NCI-H1694 treated with DMSO at 0.1 percent for 48 hours (cell line): ENCODE measurements around the gene MTTP.

Source experiments
- DNase-seq: peaks from one replicate; lab custom pipeline; 2025; lab: John Stamatoyannopoulos, UW

MTTP gene

GRCh38 chr4:99593781-99594641 lies 19.4 kb downstream of the MTTP start:
- DNase-seq, result no peak

- DNase-seq, result no peak
Measured at GRCh38 chr4:99594818-99595217, 20.2 kb downstream of the MTTP start.

DNA sequence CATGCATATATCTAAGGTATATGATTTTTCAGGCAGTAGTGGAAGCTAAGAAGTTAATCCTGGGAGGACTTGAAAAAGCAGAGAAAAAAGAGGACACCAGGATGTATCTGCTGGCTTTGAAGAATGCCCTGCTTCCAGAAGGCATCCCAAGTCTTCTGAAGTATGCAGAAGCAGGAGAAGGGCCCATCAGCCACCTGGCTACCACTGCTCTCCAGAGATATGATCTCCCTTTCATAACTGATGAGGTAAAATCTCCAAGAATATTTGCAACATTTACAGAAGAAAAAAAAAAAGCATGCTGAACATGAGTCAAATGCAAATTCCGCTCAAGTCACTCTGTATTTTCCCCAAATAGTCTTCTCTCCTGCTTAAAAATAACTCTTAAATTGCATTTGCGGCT lies 32.1 kb downstream of the MTTP start:
- no peak for DNase-seq

DNA sequence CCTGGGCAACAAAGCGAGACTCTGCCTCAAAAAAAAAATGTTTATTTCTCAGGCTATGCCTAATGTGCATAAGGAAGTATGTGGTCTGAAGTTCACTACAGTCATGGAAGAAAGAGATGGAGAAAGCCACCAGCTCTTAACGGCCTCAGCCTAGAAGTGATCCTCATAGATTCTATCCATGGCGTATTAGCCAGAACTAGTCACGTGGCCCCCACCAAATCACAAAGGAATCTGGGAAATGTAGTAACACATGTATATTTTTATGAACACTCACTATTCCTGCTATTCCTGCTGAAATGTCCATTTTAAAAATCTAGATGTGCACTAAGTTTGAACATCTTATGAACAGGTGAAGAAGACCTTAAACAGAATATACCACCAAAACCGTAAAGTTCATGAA lies 33.8 kb downstream of the MTTP start:
- no peak for DNase-seq

DNA sequence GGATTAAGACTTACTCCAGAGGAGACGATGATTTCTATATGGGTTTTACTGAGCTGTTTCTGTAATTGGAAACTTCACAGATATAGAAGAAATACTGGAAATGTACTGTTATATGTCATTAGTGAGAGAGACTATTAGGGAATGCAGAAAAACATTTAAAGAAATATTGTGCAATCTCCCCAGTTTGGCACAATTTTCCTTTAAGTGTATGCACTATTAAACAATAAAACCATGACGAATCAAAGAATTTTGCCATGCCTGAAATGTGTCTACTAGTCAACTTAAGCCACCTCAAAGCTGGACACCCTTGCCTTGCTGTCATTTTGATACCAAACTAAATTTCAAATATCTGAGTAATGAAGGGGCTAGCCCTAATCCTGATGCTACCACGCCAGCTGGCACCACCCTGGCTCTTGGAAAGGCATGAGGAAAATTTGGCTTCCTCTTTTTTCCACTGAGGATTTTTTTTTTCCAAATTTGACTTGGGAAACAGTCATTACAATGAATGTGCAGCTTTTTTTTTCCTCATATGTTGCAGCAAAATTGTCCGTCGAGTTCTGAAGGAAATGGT lies 36.1 kb downstream of the MTTP start:
- DNase-seq, result no peak

- no peak for DNase-seq
Measured at GRCh38 chr4:99612281-99612680, 37.7 kb downstream of the MTTP start.

- no peak for DNase-seq
Measured at GRCh38 chr4:99612704-99613103, 38.1 kb downstream of the MTTP start.

- no peak for DNase-seq
Measured at GRCh38 chr4:99614491-99614890, 39.9 kb downstream of the MTTP start.

DNA sequence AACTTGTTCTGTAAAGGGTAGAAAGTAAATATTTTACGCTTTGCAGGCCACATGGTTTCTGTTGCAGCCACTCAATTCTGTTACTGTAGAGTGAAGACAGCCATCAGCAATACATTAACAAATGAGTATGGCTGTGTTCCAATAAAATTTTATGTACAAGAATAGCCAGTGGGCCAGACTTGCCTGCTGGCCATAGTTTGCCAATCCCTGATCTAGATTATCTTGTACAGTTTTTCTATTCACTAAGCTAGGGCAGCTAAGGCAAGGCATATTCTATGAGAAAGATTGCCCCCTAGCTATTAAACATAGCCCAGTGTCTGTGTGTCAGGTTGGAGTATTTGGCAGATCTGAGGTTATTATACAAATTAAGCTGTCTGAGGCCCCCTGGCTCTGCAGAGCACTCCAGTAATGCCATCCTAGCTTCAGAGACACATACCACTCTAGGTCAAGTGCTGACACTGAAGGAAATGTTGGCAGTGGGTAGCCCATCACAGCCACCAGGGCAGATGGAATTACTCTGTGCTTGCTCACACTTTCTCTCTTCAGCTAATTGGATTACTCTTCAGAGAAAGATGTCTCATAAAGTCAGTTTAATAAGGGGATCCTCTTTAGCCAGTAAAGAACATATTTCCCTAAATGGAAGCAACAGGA lies 40.7 kb downstream of the MTTP start:
- DNase-seq, result no peak

DNA sequence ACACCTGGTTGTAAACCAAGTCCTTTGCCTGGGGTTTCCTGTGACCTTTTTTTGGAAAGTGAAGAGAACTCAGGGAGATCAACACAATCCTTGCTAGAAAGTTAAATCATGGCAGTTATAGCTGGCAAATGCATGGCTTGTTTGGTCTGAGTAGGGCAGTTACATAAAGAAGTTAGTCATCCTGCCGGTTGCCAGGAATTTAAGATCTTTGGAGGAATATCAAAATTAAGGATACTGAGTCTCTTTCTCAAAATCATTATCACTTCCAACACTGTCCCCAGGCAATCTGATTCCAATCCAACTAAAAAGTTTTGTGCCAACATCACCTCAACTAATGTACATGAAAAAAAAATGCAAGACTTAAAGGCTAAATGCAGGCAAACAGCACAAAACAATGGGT lies 42.8 kb downstream of the MTTP start:
- DNase-seq, result no peak

- no peak for DNase-seq
Measured at GRCh38 chr4:99622341-99622740, 47.7 kb downstream of the MTTP start.

DNA sequence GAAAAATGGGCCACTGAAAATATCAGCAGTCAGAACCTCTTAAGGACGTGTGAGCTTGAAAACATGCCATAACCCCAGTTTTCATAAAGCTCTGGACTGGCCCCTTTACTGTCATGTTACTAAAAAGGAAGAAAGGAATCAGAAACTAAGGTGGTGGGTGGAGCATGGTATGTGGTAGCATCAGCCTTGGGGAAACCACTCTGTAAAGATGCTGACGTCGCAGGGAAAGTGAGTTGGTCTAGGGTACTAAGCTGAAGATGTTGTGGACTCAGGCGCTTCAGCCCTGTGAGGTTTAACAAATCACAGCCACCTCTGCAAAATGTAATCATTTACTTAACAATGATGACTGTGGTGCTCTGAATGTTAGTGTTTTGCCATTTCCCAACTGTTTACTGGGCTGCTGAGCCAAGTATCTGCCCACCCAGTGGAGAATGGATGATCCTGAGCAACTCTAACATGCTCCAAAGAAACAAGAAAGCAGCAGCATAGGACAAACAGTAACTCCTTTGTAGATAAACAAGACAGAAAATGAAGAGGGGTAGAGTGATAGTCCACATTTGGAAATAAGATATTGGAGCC lies 49.6 kb downstream of the MTTP start:
- DNase-seq, result no peak

DNA sequence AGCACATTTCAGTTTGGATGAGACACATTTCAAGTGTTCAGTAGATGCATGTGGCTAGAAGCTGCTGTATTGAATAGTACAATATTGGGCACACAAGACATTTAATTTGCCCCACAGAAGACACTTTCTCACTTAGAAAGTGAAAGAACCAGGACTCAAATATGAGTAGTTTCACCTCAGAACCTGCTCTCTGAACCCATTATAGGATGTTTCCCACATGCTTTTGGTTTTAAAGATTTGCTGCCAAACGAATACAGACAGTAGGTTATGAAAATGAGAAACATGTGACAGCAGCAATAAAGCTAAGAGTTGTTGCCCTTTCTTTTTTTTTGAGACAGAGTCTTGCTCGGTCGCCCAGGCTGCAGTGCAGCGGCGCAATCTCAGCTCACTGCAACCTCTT lies 50.7 kb downstream of the MTTP start:
- DNase-seq, result no peak

- DNase-seq, result no peak
Measured at GRCh38 chr4:99628040-99628439, 53.4 kb downstream of the MTTP start.

GRCh38 chr4:99629962-99630554 lies 55.4 kb downstream of the MTTP start:
- DNase-seq, result no peak

- no peak for DNase-seq
Measured at GRCh38 chr4:99630857-99631360, 56.3 kb downstream of the MTTP start.

DNA sequence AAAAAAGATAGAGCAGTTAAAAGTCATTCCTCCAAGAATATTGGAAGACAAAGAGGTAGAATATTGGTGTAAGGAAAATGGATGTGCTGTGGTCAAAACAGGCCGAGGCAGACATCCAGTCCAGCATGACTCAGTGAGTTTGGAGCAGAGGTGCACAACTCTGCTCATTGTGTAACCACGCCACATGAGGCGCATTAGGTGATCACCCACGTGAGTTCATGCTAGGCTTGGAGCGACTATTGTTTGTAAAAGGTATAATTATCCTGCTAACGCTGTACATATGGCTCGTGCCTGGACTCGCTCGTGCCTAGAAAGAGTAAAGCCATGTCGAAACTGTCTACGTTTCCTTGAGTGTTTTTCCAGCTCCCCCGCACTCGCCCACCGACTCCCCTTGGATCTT lies 59.1 kb downstream of the MTTP start:
- no peak for DNase-seq

DNA sequence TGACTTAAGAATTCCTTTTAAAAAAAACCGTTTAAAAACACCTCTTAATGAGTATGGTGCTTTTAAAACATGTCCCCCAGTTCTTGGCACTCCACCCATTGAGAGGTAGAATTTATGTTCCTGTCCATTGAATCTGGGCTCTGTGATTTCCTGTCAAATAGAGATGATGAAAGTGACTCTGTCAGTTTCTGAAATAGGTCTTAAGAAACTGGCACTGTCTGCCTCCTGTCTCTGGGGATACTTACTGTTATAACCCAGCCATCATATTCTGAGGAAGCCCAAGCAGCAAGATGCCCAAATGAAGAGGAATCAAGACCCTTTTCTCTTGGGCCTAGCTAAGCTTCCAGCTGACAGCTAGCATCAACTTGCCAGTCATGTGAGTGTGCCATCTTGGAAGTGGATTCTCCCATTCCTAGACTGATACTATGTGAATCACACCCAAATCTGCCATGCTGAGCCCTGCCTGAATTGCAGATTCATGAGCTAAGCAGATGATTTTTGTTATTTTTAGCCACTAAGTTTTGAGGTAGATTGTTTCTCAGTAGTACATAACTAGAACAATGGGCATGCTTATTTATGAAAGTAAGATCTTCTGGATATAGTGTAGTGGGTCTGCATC lies 60.2 kb downstream of the MTTP start:
- DNase-seq, result no peak

- DNase-seq, result no peak
Measured at GRCh38 chr4:99635601-99636000, 61.0 kb downstream of the MTTP start.

DNA sequence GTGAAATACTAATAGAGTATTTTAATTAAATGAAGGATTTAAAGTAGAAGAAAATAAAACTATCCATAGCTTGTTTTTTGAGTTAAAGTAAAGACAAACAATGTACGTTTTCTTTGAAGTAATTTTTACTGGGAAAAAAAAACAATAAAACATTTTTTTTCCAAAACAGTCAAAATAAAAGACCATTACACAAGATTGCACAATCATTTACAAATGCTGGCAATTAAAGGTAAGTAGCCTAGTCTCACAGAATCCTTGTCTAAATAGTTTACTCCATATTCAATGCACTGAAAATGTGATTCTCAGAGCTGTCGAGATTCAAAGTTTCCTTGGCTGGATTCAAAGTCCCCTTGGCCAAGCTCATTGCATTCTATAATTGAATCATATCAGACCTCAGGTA lies 61.8 kb downstream of the MTTP start:
- no peak for DNase-seq

DNA sequence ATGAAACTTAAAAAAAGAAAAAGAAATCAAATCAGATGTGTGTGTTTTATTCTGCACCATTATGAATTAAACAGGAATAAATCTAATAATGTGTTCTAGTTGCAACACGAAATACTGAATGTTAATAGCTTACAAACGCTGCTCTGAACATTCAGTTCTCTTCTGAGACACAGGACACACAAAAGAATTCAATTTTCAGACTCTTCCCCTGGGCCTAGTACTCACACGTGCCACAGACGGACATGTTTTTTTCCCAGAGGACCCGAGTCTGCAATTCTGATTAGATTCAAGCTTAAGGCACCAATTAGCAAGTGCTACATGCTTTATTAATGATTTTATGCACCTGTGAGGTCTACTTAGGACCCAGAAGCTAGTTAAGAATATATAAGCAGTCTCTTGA lies 62.5 kb downstream of the MTTP start:
- DNase-seq, result no peak

DNA sequence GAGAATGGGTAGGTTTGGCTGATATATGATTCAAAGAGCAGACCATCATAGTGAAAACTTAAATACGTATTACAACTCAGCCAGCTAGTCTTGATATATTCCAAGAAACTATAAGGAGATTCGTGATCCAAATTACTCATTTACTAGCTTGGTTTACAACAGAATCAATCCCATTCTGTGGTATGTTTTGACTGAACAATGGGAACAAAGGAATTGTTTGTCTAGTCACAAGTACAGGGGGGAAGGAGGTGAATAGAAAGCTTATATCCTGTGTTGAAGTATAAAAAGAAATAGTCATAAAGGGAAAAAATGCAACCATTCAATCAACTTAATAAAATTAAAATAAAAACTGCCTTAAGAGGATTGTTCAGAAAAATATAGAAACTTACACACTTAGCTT lies 66.1 kb downstream of the MTTP start:
- DNase-seq, result no peak
